HepG2 (cell line): ENCODE data around the gene ABCG1. TPM values are rescaled to one million over a fixed set of nuclear protein-coding genes. Genes with fewer than 3 reads are reported as not detected.

ENCODE experiments used
- ATAC-seq: fragments of 200-7000 bp; cut with Tn5 transposase; 3 replicates; pipeline ENCODE4 v1.9.1; 2020; ENCODE audit warnings: mild to moderate bottlenecking, moderate library complexity
- BruUV-seq: library from RNA; stranded (reverse); fragments of 400-500 nt; replicated peaks from 2 replicates; lab custom pipeline; 2021; lab: Mats Ljungman, UMichigan
- CTCF ChIA-PET: fragments of 300-600 bp; formaldehyde crosslinking; extraction: SDS; loops from one replicate; lab custom pipeline; 2021; ENCODE audit warnings: low total read pairs, inconsistent platforms, low intra/inter-chr PET ratio; lab: Yijun Ruan, JAX
- POLR2A ChIA-PET: fragments of 350-600 bp; sonication (Branson Sonifier 250); formaldehyde crosslinking; loops from one replicate; lab custom pipeline; 2020; ENCODE audit warnings: antibody characterized with exemption, inconsistent platforms; lab: Yijun Ruan, JAX
- DNase-seq: peaks from one replicate; pipeline ENCODE4 v3.0.0-alpha.2; 2015; ENCODE audit warnings: low spot score
- FAIRE-seq: peaks from 3 replicates; lab custom pipeline; 2011; peaks lifted over from hg19 to GRCh38; lab: Jason Lieb, UNC
- H2AFZ ChIP-seq: one replicate; pipeline ENCODE4 v1.6.1; 2011; ENCODE audit warnings: low read length, inconsistent platforms
- H3K27ac ChIP-seq: fragments of 300-600 bp; 3 replicates; pipeline ENCODE4 v1.8.0; 2011; ENCODE audit warnings: mixed run types, mild to moderate bottlenecking, mixed read lengths, low read length, inconsistent platforms; ENCODE audit not compliant: insufficient read depth; ENCODE audit errors: extremely low read length
- H3K27me3 ChIP-seq, 2 experiments: fragments of 200-600 bp in 1 of 2; 2 replicates in 1 of 2; 3 replicates in 1 of 2; pipeline versions ENCODE4 v1.6.0 to v1.8.0; 2011; ENCODE audit warnings: low read length in 2 of 2, mild to moderate bottlenecking in 2 of 2, moderate library complexity in 2 of 2, inconsistent platforms in 1 of 2; ENCODE audit not compliant: insufficient read depth in 2 of 2, control insufficient read depth in 1 of 2
- H3K36me3 ChIP-seq, 2 experiments: fragments of 200-600 bp in 1 of 2; replicated peaks in 1 of 2; 2 replicates in 1 of 2; 3 replicates in 1 of 2; pipeline versions ENCODE4 v1.5.1 to v1.8.0; 2011; ENCODE audit warnings: low read length in 2 of 2, inconsistent platforms in 1 of 2; ENCODE audit not compliant: insufficient read depth in 2 of 2, control insufficient read depth in 1 of 2
- H3K4me1 ChIP-seq: 2 replicates; pipeline ENCODE4 v1.5.1; 2012; ENCODE audit warnings: low read length, inconsistent platforms; ENCODE audit not compliant: insufficient read depth
- H3K4me2 ChIP-seq: 2 replicates; pipeline ENCODE4 v1.6.0; 2011; ENCODE audit warnings: low read depth, low read length, inconsistent platforms
- H3K4me3 ChIP-seq, 3 experiments: fragments of 200-600 bp in 1 of 3; sonication (generic), shearing (Covaris generic) in 1 of 3; replicated peaks in 1 of 3; 2 replicates each; pipeline ENCODE4 v1.5.1; 2011 to 2016; ENCODE audit warnings: low read length in 3 of 3, inconsistent platforms in 2 of 3, low read depth in 2 of 3, mild to moderate bottlenecking in 2 of 3, control low read depth in 1 of 3, mixed read lengths in 1 of 3; ENCODE audit not compliant: insufficient read depth in 1 of 3
- H3K79me2 ChIP-seq: one replicate; pipeline ENCODE4 v1.6.1; 2011; ENCODE audit warnings: low read length, inconsistent platforms; ENCODE audit not compliant: insufficient read depth
- H3K9ac ChIP-seq: 2 replicates; pipeline ENCODE4 v1.6.0; 2011; ENCODE audit warnings: mild to moderate bottlenecking, low read depth, low read length, inconsistent platforms; ENCODE audit not compliant: insufficient read depth
- H3K9me3 ChIP-seq: 2 replicates; pipeline ENCODE4 v1.5.1; 2012; ENCODE audit warnings: mild to moderate bottlenecking, low read length
- H4K20me1 ChIP-seq: 2 replicates; pipeline ENCODE4 v1.6.0; 2011; ENCODE audit warnings: inconsistent platforms, mild to moderate bottlenecking, low read length, moderate library complexity; ENCODE audit not compliant: insufficient read depth
- FOXP4 ChIP-seq: sonication (generic); formaldehyde crosslinking; IDR thresholded peaks from 2 replicates; pipeline ENCODE4 v1.4.0; 2020; ENCODE audit warnings: missing genetic modification reagents
- ISL2 ChIP-seq: sonication (generic); formaldehyde crosslinking; IDR thresholded peaks from 2 replicates; pipeline ENCODE4 v1.5.0; 2020; ENCODE audit warnings: missing genetic modification reagents
- RBM22 ChIP-seq: fragments of 200-400 bp; formaldehyde crosslinking; optimal IDR thresholded peaks from 2 replicates; pipeline ENCODE3; 2017; ENCODE audit warnings: mild to moderate bottlenecking, low read length, moderate library complexity
- SMC3 ChIP-seq: IDR thresholded peaks from 2 replicates; pipeline ENCODE4 v1.6.1; 2011; ENCODE audit warnings: low read length, improper control_type of control experiment
- TBX2 ChIP-seq: sonication (generic); formaldehyde crosslinking; IDR thresholded peaks from 2 replicates; pipeline ENCODE4 v1.5.0; 2020; ENCODE audit warnings: missing genetic modification reagents, mild to moderate bottlenecking, borderline replicate concordance
- ZFX ChIP-seq: sonication (generic); formaldehyde crosslinking; IDR thresholded peaks from 2 replicates; pipeline ENCODE4 v1.4.0; 2020; ENCODE audit warnings: mild to moderate bottlenecking, low read depth, missing genetic modification reagents, moderate library complexity
- ZNF296 ChIP-seq: sonication (generic); formaldehyde crosslinking; conservative IDR thresholded peaks from 2 replicates; pipeline ENCODE4 v1.5.0; 2020; ENCODE audit warnings: mild to moderate bottlenecking, missing genetic modification reagents
- ZNF577 ChIP-seq: sonication (generic); formaldehyde crosslinking; IDR thresholded peaks from 2 replicates; pipeline ENCODE4 v1.4.0; 2020; ENCODE audit warnings: mild to moderate bottlenecking, low read depth, missing genetic modification reagents, borderline replicate concordance
- ZNF598 ChIP-seq: sonication (generic); formaldehyde crosslinking; IDR thresholded peaks from 2 replicates; pipeline ENCODE4 v1.5.1; 2020; ENCODE audit warnings: mild to moderate bottlenecking, missing genetic modification reagents, borderline replicate concordance
- ZNF614 ChIP-seq: IDR thresholded peaks from 2 replicates; pipeline ENCODE4 v1.6.1; 2018; ENCODE audit warnings: missing biosample characterization, missing genetic modification reagents, inconsistent platforms, borderline replicate concordance
- ZNF776 ChIP-seq: sonication (generic); formaldehyde crosslinking; IDR thresholded peaks from 2 replicates; pipeline ENCODE4 v1.4.0; 2020; ENCODE audit warnings: mild to moderate bottlenecking, missing genetic modification reagents
- ZNF781 ChIP-seq: sonication (generic); formaldehyde crosslinking; IDR thresholded peaks from 2 replicates; pipeline ENCODE4 v1.5.1; 2020; ENCODE audit warnings: borderline replicate concordance, mild to moderate bottlenecking, missing genetic modification reagents; ENCODE audit errors: not compliant biosample characterization
- ZSCAN22 ChIP-seq: sonication (generic); formaldehyde crosslinking; IDR thresholded peaks from 2 replicates; pipeline ENCODE4 v1.4.0; 2020; ENCODE audit warnings: mild to moderate bottlenecking, missing genetic modification reagents
- WGBS: methylation state at CpG from one replicate; pipeline ENCODE4 v1.1.6; 2017; ENCODE audit warnings: low lambda C conversion rate; 5-methylcytosine and 5-hydroxymethylcytosine counted together
- in situ Hi-C: cut with HindIII; loops from 2 replicates; pipeline ENCODE4 v1.10.0; 2017; ENCODE audit warnings: low pct_unique_long_range_greater_than_20kb; ENCODE audit not compliant: extremely low pct_ligation_motif_present
- intact Hi-C: fragments of 100-400 bp; cut with micrococcal nuclease; formaldehyde crosslinking; loops from one replicate; pipeline ENCODE4 v1.10.0; 2022; ENCODE audit not compliant: unreplicated experiment
- polyA plus RNA-seq, 8 experiments: library from polyadenylated mRNA; depleted of rRNA in 3 of 8; stranded (reverse) in 7 of 8; unstranded in 1 of 8; fragments of >200 nt; fragmentation: Illumina TruSeq in 4 of 8; extraction: Trizol in 4 of 8; gene quantifications; 2 replicates each; pipeline versions ENCODE4 v1.2.1 to v1.2.3, GENCODE V29; 2011 to 2016; ENCODE audit warnings: low read depth in 4 of 8, missing spikeins in 1 of 8, mixed read lengths in 1 of 8; ENCODE audit not compliant: insufficient read depth in 1 of 8
- total RNA-seq, 5 experiments: library from RNA; depleted of rRNA; stranded (reverse); fragments of >200 nt; fragmentation: Illumina TruSeq; extraction: Trizol; gene quantifications; 2 replicates each; pipeline ENCODE4 v1.2.3, GENCODE V29; 2016; ENCODE audit warnings: low read depth in 1 of 5
- TF ChIP-seq, protein P1 (sequence below): sonication (generic); formaldehyde crosslinking; IDR thresholded peaks from 2 replicates; pipeline ENCODE4 v1.8.1; 2023; ENCODE audit warnings: mild to moderate bottlenecking, missing genetic modification reagents

The ABCG1 gene
- total and polyA plus RNA-seq, 2 of the 13 experiments (the other 11 are each of a cell fraction or from before 2014, with no cell fraction given) = 0.04 TPM; not detected in 1

DNA sequence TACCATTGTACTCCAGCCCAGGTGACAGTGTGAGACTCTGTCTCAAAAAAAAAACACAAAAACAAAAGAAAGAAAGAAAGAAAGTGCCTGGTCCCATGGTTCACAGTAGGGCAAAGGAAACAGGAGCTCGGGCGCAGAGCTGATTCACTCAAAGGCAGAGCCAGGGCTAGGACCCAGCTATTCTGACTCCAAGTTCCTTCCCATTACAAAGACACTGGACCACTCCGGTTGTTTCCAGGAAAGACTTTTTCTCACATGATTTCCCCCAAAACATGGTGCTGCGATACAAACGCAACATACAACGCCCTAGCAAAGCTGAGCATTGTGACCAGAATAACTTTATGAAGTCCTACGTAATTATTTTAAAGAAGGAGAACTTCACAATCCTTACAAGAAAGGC lies 10.7 kb downstream of the ABCG1 start:
- ChIA-PET CTCF (no interaction called here), POLR2A (no interaction called here)
- Histone ChIP-seq H3K9ac (no peak overlapping the region), H2AFZ (no peak overlapping the region), H4K20me1 (no peaks in the 10 kb centered on the region), H3K9me3 (no peaks in the 10 kb centered on the region), H3K4me3 (no peak overlapping the region), H3K27me3 (peaks cover 0 to 55% of the 10 kb centered on the region in 2 experiments; a peak in 4 of 5 replicates), H3K27ac (no peak overlapping the region), H3K36me3 (no peaks in the 10 kb centered on the region), H3K79me2 (no peaks in the 10 kb centered on the region), H3K4me1 (peaks cover 24% of the 10 kb centered on the region), H3K4me2 (no peak overlapping the region)
- no peak for FAIRE-seq
- in situ Hi-C loops = no loop called here
- no TSS peak for BruUV-seq
- no peak for DNase-seq
- 81% methylated on average over 7 of the region's 7 CpGs for WGBS
- intact Hi-C loops = no loop called here
- no peak for ATAC-seq
- TF ChIP-seq ZNF776 (CRISPR knock-in tag) = no peak

GRCh38 chr21:42230178-42230577 lies 11.2 kb downstream of the ABCG1 start:
- peaks cover 0 to 58% of the 10 kb centered on the region in 2 experiments; a peak in 4 of 5 replicates for H3K27me3 ChIP-seq
- no peaks in the 10 kb centered on the region for H4K20me1 ChIP-seq
- H2AFZ ChIP-seq = no peak overlapping the region
- ChIA-PET POLR2A (no interaction called here), CTCF (no interaction called here)
- no peak overlapping the region for H3K4me3 ChIP-seq
- H3K27ac ChIP-seq = no peak overlapping the region
- peaks cover 29% of the 10 kb centered on the region for H3K4me1 ChIP-seq
- intact Hi-C loops (no loop called here), in situ Hi-C loops (no loop called here)
- 36% methylated on average over 4 of the region's 4 CpGs for WGBS
- FAIRE-seq (no peak), ATAC-seq (no peak), DNase-seq (no peak)
- no peaks in the 10 kb centered on the region for H3K79me2 ChIP-seq
- BruUV-seq = no TSS peak
- H3K9me3 ChIP-seq = no peaks in the 10 kb centered on the region
- TF ChIP-seq ZSCAN22 (CRISPR knock-in tag) (no peak), ZFX (no peak), ZNF296 (no peak), ZNF577 (CRISPR knock-in tag) (no peak), FOXP4 (no peak), SMC3 (no peak), ZNF598 (CRISPR knock-in tag) (no peak), TBX2 (CRISPR knock-in tag) (no peak), ZNF781 (CRISPR knock-in tag) (no peak), RBM22 (no peak), ZNF614 (CRISPR knock-in tag) (no peak), ISL2 (CRISPR knock-in tag) (no peak)
- TF ChIP-seq, protein P1, sequence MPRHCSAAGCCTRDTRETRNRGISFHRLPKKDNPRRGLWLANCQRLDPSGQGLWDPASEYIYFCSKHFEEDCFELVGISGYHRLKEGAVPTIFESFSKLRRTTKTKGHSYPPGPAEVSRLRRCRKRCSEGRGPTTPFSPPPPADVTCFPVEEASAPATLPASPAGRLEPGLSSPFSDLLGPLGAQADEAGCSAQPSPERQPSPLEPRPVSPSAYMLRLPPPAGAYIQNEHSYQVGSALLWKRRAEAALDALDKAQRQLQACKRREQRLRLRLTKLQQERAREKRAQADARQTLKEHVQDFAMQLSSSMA (CRISPR knock-in tag) = no peak
- no peak overlapping the region for H3K9ac ChIP-seq
- no peaks in the 10 kb centered on the region for H3K36me3 ChIP-seq
- H3K4me2 ChIP-seq = no peak overlapping the region
